ENCODE results near the gene GPR3.
A peak's percentile ranks its signal among the peaks of the same experiment; 100 is the strongest.
"Not testable (repeated sequence)": the region's sequence is repeated elsewhere in the genome, so short reads cannot be mapped to it uniquely, and the experiment has no call there.

Gene GPR3

DNA sequence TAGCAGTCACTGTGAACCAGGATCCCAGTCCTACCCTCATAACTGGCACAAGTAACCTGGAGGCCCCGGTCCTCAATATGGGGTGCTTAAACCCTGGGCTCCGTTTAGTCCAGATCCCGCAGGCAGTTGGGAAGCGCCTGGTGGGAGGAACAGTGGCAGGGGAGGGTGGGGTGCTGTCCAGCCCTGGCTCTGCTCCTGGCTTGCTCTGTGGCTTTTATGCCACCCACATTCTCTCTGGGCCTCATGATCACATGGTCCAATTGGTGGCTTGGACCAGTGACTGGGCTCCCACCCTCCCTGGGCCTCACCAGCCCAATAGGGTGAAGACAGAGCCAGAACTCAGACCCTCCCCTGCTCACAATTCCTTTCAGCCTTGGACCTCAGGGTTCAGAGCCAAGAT, 12.2 kb upstream of the GPR3 start:
- no peak for DNase-seq (ENCODE audit: low spot score)

DNA sequence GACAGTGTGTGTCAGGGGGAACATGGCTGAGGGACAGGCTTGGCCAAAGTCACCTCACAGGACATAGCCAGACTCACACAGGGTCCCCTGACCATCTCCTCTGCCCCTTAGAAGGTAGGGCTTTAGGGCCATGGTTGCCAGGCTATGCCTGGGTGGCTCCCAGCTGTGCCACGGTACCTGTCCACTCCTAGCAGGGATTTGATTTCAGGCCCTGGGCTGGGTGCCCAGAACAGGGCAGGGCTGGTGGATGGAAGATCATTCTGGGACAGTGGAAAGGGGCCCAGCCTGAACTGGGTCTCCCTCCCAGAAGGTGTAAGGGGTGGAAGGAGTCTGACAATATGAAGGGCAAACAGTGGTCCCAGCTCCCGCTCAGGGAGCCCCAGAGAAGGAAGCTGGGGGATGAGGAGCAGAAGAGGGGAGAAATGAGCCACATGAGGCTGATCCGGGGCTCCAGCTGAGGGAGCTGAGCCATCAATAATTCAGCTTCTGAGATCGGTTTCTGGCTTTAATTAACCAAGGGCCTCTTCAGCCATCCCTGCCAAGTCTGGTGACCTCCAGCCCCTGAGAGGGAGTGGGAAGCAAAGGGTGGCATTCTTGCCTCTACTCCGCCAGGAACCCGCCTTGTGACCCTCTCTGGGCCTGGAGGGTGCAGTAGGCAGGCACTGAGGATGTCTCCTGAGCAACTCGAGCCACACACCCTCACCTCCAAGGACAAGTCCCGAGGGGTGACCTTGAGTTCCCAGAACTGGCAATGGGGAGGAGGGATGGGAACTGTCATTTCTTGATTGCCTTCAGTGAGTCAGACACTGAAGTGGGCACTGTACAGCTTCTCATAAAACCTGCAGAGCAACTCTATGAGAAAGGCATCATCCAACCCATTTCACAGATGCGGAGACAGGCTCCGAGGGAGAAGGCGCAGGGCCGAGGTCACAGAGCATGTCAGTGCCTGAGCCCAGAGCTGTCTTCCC, 11.4 kb upstream of the GPR3 start:
- no peak for DNase-seq (ENCODE audit: low spot score)

DNA sequence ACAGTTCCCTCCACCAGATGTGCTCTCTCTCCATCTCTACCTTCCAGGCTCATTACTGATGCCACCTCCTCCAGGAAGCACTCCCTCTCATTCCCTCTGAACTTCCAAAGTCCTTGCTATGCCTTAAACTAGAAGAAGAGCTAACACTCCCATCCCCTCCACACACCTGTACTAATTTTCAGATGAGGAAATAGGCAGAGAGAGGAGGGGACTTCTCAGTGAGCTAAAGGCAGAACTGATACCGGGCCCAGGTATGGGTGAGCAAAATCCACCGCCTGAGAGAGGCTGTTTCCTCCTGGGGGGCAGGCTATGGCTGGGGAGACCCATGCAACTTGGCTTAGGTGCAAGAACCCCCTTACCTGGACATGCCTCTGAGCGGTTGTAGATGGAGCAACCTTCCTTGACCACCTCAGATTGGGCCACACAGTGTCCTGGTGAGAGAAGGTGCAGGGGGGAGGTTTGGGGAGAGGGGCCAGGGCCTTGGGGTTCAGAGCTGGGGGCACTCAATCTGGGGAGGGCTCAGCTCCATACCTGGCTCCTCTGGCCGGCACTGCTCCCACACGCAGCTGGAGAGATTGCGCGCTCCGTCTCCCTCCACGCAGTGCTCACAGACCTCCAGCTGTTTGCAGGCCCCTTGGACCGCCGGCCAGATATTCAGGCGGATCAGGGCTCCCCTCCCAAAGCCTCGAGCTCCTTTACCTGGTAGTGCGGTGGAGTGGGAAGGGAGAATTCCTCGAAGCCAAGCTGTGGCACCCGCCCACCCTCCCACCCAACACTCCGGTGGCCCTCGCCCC, 10.3 kb upstream of the GPR3 start:
- no peak for DNase-seq (ENCODE audit: low spot score)

DNA sequence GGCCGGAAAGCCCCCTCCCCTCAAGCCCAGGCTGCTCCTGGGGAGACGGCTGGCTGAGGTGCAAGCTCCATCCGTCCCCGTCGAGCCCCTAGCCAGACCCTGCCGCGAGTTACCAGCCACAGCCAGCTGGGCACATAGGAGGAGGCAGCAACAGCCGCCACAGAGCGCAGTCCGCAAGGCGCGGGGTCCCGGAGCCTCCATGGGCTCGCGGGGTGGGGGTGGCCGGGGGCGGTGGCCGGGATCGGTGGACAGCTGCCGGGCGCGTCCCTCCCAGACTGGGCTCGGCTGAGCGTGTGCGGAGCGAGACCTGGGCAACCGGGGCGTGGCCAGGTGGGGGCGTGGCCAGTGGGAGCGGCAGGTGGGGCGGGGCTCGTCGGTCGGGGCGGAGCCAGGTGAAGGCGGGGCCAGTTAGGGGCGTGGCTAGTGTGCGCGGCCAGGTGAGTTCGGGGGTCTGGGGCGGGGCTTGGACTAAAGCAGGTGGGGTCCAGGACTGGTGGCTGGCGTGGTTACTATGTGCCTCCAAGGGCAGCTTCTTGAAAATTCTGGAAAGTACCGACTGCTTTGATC, 9.3 kb upstream of the GPR3 start, which contains the start of gene CD164L2:
CD164L2 (minus strand) TSS at position 295 of the 567 bp plus-strand sequence; CDS start at position 201, 94 bp downstream.
- peak; percentile 33 for DNase-seq (ENCODE audit: low spot score)

DNA sequence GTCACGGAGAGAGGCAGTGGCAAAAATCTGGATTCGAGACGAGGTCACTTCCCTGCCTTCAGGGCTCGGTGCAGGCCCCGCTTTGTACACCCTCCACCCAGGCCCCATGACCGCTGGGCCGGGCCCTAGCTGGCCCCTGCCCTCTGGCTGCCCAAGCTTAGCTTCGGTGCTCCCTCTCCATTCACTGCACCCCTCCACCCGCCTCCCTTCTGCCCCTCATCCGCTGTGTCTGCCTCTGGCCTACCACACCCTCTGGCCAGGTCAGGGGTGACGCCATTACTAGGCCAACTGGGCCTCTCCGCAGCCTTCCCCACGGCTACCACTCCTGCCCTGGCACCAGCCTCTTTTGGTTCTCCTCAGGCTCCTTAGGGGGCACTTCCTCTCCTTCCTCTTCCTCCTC, 8.8 kb upstream of the GPR3 start:
- DNase-seq (ENCODE audit: low spot score): no peak

DNA sequence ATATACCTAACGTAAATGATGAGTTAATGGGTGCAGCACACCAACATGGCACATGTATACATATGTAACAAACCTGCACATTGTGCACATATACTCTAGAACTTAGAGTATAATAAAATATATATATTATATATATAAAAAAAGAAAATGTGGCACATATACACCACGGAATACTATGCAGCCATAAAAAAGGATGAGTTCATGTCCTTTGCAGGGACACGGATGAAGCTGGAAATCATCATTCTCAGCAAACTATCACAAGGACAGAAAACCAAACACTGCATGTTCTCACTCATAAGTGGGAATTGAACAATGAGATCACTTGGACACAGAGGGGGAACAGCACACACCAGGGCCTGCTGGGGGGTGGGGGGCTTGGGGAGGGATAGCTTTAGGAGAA, 7.6 kb upstream of the GPR3 start:
- DNase-seq (ENCODE audit: low spot score): not testable (repeated sequence)

DNA sequence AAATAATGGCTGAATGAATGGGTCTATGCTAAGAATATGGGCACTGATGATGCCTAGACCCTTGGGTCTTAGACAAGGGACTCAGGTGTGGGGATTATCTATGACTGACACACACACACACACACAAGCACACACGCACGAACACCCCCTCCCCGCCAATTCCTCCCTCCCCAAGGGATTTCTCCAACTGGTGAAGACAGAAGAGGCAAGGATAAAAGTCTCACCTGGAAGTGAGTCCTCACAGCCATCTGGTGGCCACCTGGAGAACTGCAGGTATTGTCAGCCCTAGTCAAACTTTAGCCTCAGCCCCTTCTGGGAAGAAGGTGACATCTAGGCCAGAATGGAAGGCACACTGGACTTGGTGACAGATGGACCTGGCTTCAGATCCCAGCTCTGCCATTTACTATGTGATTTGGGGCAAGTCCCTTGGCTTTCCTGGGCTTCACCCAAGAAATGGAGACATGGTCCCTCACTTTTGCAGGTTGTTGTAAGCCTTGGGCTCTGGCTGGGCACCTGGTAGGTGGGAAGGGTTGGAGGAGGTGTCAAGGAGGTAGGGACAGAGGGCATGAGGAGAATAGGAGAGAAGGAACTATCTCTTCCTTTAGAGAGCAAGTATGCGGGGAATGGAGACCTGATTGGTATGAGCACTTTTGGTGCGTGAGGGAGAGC, 4.0 kb upstream of the GPR3 start:
- peak; percentile 73 for DNase-seq (ENCODE audit: low spot score)

DNA sequence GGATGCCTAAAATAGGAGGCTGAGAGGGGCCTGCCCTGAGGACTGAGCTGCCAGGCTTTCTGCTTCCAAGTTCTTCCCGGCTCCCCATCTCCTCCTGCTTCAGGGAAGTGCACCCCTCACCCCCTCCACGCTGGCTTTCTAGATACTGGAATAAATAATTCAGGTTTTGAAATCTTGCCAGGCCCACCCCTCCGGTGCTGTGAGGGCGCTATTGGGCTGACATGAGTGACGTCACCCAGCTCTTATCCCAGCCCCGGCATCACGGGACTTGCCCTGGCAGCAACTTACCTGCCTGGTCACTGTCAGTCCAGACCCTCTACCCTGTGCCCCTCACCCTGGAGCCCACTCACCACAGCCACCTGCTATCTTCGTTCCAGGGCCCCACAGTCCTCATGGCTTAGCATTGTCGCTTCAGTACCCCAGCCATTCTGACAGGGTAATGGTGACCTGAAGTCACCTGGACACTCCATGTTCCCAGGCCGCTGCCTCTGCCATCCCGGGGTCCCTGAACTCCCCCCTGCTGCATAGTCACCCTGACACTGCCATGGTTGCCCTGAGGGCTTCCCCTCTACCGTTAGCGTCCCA, 819 bp upstream of the GPR3 start:
- DNase-seq (ENCODE audit: low spot score): no peak

DNA sequence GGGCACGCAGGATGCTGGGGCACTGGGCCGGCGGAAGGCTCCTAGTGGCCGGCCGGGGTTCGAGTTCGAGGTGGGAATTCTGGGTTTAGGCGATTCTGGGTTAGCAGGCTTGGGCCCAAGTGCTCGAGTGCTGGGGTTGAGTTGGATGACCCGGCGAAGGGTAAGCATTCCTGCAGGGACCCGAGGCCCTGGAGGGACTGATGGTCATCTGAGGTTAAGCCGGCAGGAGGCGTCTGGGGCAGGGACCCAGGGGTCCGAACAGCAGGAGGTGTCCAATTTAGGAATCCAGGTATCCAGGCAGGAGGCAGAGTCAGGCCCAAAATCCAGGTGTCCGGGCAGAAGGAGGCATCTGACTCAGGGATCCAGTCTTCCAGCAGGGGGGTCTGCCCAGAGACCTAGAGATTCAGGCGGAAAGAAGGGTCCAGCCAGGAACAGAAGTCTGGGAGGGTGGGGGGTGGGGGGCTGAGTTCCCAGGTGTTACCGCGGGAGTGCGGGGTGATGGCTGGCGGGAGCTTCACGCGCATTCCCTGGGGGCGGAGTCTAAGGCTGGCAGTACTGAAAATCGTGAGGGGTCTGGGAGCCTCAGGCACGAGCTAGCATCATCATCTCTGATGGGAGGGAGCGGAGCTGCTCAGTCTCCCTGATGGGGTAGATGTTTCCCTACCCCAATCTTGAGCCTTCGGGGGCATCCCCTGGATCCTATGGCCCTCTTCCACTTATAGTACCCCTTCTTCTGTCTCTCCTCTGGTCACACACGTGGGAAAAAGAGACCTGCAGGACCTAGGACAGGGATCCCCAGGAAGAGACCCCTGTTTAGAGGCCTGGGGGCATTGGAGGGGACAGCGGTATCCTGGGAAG, 585 bp downstream of the GPR3 start:
- peak; percentile 12 for DNase-seq (ENCODE audit: low spot score)

DNA sequence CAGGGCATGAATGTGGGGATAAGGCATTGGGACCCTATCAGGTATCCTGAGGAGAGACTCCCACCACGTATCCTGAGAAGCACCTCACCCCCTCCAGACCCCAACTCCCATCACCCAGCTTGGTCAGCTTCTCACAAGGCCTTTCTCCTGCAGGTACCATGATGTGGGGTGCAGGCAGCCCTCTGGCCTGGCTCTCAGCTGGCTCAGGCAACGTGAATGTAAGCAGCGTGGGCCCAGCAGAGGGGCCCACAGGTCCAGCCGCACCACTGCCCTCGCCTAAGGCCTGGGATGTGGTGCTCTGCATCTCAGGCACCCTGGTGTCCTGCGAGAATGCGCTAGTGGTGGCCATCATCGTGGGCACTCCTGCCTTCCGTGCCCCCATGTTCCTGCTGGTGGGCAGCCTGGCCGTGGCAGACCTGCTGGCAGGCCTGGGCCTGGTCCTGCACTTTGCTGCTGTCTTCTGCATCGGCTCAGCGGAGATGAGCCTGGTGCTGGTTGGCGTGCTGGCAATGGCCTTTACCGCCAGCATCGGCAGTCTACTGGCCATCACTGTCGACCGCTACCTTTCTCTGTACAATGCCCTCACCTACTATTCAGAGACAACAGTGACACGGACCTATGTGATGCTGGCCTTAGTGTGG, 1.3 kb downstream of the GPR3 start:
- no peak for DNase-seq (ENCODE audit: low spot score)

DNA sequence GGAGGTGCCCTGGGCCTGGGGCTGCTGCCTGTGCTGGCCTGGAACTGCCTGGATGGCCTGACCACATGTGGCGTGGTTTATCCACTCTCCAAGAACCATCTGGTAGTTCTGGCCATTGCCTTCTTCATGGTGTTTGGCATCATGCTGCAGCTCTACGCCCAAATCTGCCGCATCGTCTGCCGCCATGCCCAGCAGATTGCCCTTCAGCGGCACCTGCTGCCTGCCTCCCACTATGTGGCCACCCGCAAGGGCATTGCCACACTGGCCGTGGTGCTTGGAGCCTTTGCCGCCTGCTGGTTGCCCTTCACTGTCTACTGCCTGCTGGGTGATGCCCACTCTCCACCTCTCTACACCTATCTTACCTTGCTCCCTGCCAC, 1.8 kb downstream of the GPR3 start:
- DNase-seq (ENCODE audit: low spot score): no peak

DNA sequence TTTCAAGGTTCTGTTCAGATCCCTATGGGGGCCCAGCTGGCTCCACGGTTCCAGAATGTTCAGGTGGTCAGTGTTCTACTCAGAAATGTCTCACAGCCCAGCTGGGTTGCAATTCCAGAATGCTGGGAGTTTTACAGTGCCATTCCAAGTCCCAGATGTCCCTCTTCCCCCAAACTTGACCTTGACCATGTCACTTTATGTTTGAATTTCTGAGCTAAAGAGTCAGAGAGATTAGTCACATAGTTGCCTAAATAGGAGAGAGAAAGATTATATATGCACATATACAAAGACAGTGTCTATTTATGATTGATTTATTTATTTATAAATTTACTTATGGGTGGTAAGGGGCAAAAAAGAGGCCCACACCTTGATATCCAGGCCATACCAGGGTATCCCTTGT, 2.5 kb downstream of the GPR3 start:
- DNase-seq (ENCODE audit: low spot score): no peak

DNA sequence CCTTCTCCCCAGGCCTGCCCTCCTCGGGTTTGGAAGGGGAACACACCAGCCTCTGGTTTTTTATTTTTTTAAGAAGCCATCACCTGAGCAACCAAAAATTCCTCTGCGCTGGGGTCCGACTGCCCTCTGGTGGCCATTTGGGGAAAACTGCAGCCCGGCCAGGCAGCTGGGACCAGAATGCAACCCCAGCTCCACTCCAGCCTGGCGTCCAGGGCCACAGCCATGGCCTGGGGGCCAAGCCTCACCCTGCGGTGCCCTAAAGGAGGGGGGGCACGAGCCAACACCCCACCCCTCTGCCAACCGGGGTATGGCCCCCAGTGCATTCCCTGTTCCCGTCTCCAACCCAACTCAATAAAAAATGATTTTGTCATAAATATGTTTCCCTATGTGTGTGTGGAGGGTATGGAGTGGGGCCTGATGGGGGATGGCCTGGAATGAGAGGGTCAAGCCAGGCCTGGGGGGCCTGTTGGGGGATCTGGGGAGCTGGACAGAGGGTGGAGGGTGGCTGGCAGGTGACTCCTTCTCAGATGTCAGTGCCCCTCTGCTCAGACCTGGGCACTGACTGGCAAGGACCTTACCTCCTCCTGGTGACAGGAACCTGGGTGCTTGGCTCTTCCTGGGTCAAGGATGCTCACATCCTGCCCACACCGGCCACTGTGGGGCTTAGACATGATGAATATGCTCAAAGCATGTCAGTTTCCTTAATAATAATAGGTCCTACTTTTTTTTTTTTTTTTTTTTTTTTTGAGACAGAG, 3.2 kb downstream of the GPR3 start:
- DNase-seq (ENCODE audit: low spot score): peak; percentile 81

DNA sequence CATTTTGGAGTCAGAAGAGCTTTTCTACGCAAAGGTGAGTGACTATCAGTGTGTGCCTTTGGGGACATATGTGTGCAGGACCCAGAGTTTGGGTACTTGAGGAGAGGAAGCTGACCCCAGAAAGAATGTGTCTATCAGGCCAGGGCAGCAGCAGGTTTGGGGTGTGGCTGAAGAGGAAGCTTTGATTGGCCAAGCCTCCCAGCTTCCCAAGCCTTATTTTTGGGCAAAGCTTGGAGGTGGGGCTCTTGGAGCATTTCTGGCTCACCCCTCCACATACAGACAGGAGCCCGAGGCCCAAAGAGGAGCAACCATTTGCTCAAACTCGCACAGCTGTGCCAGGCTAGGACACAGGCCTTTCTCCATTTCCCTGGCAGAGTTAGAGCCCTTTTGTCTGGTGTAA, 4.7 kb downstream of the GPR3 start:
- DNase-seq (ENCODE audit: low spot score): no peak

DNA sequence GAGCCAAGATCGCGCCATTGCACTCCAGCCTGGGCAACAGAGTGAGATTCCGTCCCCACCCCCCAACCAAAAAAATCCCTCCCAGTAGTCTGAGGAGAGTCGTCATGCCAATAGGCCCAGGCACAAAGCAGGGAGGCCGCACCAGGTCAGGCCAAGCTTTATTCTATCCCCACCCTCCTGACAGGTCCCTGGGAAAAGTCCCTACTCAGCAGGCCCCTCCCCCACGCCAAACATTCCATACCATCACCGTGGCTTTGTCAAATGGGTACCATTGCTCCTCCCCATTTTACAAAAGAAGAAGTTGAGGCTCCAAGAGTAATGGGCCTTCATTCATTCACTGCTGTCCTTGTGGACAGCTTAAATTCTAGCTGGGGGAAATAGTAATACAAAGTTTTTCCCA, 5.3 kb downstream of the GPR3 start:
- DNase-seq (ENCODE audit: low spot score): no peak

DNA sequence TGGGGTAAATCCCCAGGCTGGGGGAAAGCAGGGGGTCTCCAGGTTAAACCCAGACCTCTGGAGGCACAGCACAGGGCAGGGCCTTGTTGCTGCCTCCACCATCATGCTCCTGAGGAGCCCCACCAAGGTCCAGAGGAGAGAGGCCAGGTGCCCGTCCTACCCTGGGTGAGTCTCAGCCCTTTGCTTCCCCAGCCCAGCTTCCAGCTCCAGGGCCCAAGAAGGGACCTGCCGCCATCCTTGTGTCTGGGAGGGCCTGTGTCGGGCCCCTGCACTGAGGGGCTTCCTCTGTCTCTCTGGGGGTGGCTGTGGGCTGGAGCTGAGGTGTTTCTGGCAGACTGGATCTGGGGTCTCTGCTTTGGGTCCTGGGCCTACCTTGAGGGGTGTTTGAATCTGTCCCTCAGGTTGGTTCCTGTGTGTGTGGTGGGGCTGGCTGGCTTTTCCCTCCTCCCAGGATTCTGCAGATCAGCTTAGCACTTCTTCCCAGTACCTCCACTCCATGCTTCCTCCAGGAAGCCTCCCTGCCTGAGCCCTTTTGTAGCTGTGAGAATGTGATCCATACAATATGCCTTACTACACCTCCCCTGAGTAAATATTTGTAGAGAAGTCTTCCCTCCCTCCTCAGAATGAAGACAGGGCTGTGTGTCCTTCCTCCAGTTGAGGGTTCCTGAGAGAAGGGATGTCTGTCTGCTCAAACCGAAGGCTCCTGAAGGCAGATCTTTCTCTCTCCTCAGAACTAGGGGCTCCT, 6.2 kb downstream of the GPR3 start:
- DNase-seq (ENCODE audit: low spot score): no peak

DNA sequence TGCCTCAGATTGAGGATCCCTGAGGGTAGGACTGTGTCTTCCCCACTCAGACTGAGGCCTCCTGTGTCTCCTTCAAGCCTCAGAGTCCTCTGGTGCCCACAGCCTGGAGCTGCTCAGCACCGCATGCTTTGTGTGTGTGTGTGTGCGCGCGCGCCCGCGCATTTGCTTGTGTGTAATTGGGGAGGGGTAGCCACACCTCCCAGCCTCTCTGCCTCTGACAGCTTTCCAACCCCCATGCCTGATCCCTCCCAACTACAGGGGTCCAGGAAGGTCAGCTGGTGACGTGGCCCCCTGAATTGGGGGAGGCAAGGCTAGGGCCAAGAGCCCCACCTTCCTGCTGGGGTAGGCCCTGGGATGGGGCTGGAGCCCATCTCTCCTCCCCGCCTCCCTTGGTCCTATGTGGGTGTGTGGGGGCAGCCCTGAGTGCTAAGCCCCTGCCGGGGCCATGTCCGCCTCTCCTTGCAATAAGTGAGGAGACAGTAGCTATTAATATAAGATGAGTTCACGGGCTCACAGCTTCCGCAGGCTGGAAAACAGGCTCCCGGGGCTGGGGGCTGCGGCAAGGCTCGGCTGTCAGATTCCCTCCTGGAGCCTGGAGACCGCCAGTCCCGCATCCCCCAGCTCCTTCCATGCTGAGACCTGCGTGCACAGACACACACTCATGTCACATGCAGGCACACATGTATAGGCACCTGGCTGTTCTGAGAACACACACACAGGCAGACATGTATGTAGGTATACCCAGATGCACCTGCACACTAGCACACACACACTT, 7.0 kb downstream of the GPR3 start:
- no peak for DNase-seq (ENCODE audit: low spot score)
